ENCODE measurements around the gene ZNF35. TPM values are rescaled to one million over a fixed set of nuclear protein-coding genes. Genes with fewer than 3 reads are reported as not detected.
"Not testable (repeated sequence)": the region's sequence is repeated elsewhere in the genome, so short reads cannot be mapped to it uniquely, and the experiment has no call there.

The ZNF35 gene
- total RNA-seq, 1 donor from 2014 or later, result 4.8 TPM

DNA sequence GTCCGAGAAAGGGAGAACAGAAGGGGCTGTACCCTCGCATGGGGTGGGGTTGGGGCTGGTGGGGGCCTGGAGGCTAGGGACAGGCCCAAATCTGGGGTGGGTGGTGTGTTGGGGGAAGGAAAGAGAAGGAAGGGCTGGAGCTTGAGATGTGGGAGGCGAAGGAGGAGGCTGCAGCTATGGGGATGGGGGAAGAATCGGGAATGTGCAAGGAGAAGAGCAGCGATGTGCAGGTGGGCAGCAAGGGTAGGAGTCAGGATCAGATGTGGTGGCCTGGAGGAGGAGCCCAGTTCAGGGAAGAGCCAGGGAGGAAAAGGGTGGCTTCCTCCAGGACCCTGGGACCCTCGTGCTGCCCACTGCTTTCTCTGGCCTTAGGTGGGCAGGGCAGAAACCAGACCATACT lies 21.2 kb downstream of the ZNF35 start:
- no peak for DNase-seq (ENCODE audit: low spot score in 2 of 2)
- H3K4me3 ChIP-seq, result no peak overlapping the region
- H3K4me1 ChIP-seq, result no peaks in the 10 kb centered on the region
- H3K27ac ChIP-seq, result no peak overlapping the region
- H3K27me3 ChIP-seq, result no peaks in the 10 kb centered on the region
- no peak for TF ChIP-seq CTCF (IDR thresholded peaks at IDR 0.05)
- intact Hi-C loops (cut with DNase I), result no loop called here
- H3K9me3 ChIP-seq, result peaks cover 5 to 34% of the 10 kb centered on the region in 2 donors
- no peaks in the 10 kb centered on the region for H3K36me3 ChIP-seq

DNA sequence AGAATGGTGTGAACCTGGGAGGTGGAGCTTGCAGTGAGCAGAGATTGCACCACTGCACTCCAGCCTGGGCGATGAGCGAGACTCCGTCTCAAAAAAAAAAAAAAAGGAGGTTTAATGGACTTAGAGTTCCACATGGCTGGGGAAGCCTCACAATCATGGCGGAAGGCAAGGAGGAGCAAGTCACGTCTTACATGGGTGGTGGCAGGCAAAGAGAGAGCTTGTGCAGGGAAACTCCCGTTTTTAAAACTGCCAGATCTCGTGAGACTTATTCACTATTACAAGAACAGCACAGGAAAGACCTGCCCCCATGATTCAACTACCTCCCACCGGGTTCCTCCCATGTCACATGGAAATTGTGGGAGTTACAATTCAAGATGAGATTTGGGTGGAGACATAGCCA lies 24.9 kb downstream of the ZNF35 start:
- H3K36me3 ChIP-seq; H3K27ac ChIP-seq; H3K27me3 ChIP-seq; DNase-seq (ENCODE audit: low spot score in 2 of 2); intact Hi-C loops (cut with DNase I); H3K4me3 ChIP-seq; H3K4me1 ChIP-seq: not testable (repeated sequence)
- H3K9me3 ChIP-seq, result peaks cover 5 to 34% of the 10 kb centered on the region in 2 donors

GRCh38 chr3:44674211-44674610 lies 25.7 kb downstream of the ZNF35 start:
- Histone ChIP-seq H3K27ac (no peak overlapping the region), H3K27me3 (no peaks in the 10 kb centered on the region), H3K9me3 (peaks cover 7 to 41% of the 10 kb centered on the region in 2 donors), H3K36me3 (no peaks in the 10 kb centered on the region), H3K4me3 (no peak overlapping the region), H3K4me1 (no peaks in the 10 kb centered on the region)
- DNase-seq (ENCODE audit: low spot score in 2 of 2), result no peak
- TF ChIP-seq CTCF (IDR thresholded peaks at IDR 0.05), result no peak
- intact Hi-C loops (cut with DNase I), result no loop called here

- no peak overlapping the region for H3K27ac ChIP-seq
- intact Hi-C loops (cut with DNase I), result no loop called here
- no peak for DNase-seq (ENCODE audit: low spot score in 2 of 2)
These were observed 30.1 kb downstream of the ZNF35 start for GRCh38 chr3:44678480-44679116.

DNA sequence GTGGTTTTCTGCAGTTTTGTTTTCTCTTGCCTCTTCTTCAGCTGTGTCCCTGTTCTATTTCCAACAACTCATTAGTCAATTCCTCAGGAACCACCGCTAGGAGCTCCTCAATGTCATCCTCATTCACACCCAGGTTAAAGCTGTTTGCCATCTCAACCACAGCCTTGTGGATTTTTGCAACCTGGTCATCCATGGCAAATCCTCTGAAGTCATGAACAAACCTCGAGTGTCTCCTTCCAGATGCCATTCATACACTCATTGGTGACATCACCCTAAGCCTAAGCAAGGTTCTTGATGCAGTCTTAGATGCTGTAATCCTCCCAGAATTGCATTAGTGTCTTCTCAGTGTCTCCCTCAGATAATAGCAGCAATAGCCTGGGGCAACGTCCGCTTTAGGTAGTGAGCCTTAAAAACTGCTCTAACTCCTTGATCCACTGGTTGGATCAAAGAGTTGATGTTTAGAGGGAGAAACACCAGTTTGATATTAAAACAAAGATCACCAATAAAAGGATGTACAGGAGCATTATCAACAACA lies 32.5 kb downstream of the ZNF35 start:
- H3K27ac ChIP-seq, result no peak overlapping the region
- H3K4me1 ChIP-seq, result peaks cover 0 to 3% of the 10 kb centered on the region in 2 donors
- intact Hi-C loops (cut with DNase I), result no loop called here
- peaks cover 7 to 51% of the 10 kb centered on the region in 2 donors for H3K9me3 ChIP-seq
- no peak for DNase-seq (ENCODE audit: low spot score in 2 of 2)
- peaks cover 0 to 9% of the 10 kb centered on the region in 2 donors for H3K36me3 ChIP-seq
- TF ChIP-seq CTCF (IDR thresholded peaks at IDR 0.05), result no peak
- no peaks in the 10 kb centered on the region for H3K27me3 ChIP-seq
- H3K4me3 ChIP-seq, result no peak overlapping the region

More at GRCh38 chr3:44678480-44679116, 30.1 kb downstream of the ZNF35 start:
- no peak overlapping the region for H3K4me3 ChIP-seq
- H3K9me3 ChIP-seq, result peaks cover 7 to 66% of the 10 kb centered on the region in 2 donors
- TF ChIP-seq CTCF (IDR thresholded peaks at IDR 0.05), result no peak
- H3K4me1 ChIP-seq, result no peaks in the 10 kb centered on the region
- H3K36me3 ChIP-seq, result peaks cover 0 to 6% of the 10 kb centered on the region in 2 donors
- no peaks in the 10 kb centered on the region for H3K27me3 ChIP-seq

- no peak for DNase-seq (ENCODE audit: low spot score in 2 of 2)
- Histone ChIP-seq H3K4me3 (no peak overlapping the region), H3K36me3 (peaks cover 0 to 9% of the 10 kb centered on the region in 2 donors), H3K27ac (no peak overlapping the region), H3K27me3 (no peaks in the 10 kb centered on the region), H3K4me1 (peaks cover 0 to 3% of the 10 kb centered on the region in 2 donors), H3K9me3 (peaks cover 7 to 46% of the 10 kb centered on the region in 2 donors)
- intact Hi-C loops (cut with DNase I), result no loop called here
- TF ChIP-seq CTCF (IDR thresholded peaks at IDR 0.05), result no peak
These were observed 33.8 kb downstream of the ZNF35 start for GRCh38 chr3:44682182-44682896.
